Measurements from ENCODE around the gene DLX4.

DLX4 gene

DNA sequence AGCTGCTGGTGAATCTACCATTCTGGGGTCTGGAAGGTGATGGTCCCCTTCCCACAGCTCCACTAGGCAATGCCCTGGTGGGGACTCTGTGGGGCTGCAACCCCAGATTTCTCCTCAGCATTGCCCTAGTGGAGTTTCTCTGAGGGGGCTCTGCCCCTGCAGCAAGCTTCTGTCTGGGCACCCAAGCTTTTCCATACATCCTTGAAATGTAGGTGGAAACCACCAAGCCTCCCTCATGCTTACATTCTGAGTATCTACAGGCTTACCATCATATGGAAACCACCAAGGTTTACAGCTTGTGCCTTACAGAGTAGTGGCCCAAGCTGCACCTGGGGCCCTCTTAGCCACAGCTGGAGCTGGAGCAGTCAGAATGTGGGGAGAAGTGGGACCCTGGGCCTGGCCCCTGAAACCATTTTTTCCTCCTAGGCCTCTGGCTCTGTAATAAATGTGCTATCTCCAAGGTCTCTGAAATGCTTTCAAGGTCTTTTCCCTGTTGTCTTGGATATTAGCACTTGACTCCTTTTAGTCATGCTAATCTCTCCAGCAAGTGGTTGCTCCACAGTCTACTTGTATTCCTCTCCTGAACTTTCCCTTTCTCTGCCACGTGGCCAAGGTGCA, 45.6 kb downstream of the DLX4 start:
- no peak for DNase-seq (ENCODE audit: low read depth)

DNA sequence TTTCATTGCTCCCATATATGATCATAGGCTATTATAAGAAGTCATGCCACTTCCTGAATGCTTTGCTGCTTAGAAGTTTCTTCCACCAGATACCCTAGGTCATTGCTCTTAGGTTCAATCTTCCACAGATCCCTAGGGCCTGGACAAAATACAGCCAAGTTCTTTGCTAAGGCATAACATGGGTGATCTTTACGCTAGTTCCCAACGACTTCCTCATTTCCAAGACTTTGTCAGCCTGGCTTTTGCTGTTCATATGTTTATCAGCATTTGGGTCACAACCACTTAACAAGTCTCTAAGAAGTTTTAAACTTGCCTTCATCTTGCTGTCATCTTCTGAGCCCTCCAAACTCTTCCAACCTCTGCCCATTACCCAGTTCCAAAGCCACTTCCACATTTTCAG, 46.2 kb downstream of the DLX4 start:
- DNase-seq (ENCODE audit: low read depth) = no peak

DNA sequence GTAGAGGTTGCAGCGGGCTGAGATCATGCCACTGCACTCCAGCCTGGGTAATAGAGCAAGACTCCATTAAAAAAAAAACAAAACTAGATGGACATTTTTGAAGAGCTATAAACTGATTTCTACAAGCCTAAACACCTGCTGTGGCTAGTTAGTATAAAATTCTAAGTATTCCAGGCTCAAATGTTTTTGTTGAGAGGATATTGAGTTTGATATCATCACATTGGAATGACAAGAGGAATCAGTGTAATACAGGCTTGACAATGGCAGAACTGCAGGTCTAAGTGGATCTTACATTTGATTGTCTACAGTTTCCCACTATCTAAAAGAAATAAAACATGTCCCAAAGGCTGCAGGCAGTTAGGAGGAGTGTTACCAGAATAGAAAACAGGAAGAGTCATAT, 49.9 kb downstream of the DLX4 start:
- no peak for DNase-seq (ENCODE audit: low read depth)

DNA sequence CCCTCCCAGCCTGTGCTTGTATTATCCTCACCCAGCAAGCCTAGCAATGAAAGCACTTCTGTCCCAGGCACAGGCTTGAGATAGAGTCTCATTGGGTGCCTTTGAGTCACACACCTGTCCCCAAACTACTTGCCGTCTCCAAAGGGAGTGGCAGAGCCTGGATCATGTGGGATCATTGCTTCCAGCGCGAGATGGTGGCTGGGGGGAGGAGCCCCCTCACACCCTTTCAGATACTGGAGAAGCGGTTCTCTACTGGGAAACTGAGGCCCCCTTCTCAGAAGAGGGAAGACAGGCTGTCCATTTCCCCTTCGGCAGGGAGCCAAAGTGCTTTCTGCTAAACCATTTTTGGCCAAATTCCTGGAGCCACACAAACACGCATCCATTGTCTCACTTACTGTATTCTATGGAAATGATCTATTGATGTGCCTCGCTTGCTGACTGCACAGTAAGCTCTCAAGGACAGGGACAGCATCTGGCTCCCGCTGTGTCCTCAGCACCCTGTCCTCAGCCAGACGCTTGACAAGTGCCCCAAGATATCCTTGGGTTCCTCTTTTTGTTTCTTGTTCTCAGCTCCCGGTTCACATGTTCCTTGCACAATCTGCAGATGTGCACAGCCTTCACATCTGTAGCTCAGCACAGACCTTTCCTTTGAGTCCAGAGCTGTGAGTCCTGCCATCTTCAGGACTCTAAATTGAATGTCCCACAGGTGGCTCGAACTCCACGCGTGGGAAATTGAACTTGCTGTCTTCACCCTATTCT, 52.0 kb downstream of the DLX4 start:
- no peak for DNase-seq (ENCODE audit: low read depth)

DNA sequence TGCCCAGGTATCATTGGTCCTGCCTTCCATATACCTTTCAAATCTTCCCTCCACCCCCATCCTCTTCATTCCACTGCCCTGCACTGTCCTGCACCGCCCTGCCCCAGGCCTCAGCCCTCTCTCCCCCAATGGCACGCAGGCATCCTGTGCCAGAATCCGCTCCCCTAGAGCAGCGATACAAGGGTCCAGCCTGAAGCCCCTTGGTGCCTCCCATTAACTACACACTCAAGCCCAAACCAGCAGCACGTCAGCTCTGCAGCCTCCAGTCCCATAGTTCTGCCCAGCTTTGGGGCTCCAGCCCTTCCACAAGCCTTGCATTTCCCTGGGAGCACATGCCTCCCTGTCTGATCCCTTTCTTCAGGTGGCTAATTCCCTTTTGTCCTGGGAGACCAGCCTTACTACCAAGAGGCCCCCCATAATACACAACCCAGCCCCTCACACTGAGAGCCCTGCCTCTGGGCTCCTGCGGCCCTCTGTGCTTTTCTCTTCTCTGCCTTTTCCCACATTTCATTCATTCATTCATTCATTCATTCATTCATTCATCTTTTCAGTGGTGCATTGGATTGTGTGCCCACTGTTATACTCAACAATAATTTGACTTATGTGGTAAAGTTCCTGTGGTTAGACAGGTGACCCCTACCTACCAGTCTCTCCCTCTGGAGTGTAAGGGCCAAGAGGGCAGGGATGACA, 52.8 kb downstream of the DLX4 start:
- DNase-seq (ENCODE audit: low read depth) = no peak

DNA sequence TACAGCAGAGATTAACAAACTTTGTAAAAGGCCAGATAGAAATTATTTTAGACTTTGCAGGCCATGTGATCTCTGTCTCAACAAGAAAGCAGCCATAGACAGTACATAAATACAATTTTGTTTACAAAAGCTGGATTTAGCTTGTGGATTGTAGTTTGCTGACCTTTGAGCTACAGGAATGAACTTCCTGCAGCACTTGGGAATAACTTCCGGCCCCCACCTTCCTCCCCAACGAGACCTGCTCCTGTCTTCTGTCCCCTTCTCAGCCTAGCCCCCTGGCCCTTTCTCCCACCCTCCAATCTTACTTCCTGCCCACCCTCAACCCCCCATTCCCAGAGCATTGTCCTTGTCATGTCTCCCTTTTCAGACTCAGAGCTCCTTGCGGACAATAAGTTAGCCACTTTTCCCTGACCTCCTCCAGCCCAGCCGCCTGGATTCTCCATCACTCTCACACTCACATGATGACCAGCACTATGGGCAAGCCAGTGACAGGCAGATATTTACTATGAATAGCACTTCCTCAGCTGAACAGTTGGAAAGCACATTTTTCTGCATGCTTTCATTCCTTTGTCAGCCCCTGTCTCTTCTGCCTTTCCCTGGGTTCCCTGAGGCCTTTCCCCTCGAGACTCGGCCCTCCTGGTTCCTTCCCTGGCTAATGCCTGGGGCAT, 53.6 kb downstream of the DLX4 start:
- DNase-seq (ENCODE audit: low read depth) = no peak

DNA sequence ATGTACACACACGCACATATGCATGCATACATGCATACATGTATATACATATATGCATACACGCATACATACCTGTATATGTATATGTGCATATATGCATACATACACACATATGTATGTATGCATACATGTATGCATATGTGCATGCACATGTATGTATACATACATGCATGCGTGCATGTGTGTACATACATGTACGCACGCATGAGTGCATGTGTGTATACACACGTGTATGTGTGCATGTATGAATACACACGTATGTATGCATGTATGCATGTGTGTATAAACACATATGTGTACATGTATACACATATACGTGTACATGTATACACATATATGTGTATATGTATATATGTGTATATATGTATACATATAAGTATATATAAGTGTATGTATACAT, 54.5 kb downstream of the DLX4 start:
- DNase-seq (ENCODE audit: low read depth) = no peak
